Measurements from ENCODE around the gene EPHA4. TPM values are rescaled to one million over a fixed set of nuclear protein-coding genes. Genes with fewer than 3 reads are reported as not detected.

The EPHA4 gene
- total RNA-seq, result 14.2 TPM
- long read RNA-seq, result 0 reads

DNA sequence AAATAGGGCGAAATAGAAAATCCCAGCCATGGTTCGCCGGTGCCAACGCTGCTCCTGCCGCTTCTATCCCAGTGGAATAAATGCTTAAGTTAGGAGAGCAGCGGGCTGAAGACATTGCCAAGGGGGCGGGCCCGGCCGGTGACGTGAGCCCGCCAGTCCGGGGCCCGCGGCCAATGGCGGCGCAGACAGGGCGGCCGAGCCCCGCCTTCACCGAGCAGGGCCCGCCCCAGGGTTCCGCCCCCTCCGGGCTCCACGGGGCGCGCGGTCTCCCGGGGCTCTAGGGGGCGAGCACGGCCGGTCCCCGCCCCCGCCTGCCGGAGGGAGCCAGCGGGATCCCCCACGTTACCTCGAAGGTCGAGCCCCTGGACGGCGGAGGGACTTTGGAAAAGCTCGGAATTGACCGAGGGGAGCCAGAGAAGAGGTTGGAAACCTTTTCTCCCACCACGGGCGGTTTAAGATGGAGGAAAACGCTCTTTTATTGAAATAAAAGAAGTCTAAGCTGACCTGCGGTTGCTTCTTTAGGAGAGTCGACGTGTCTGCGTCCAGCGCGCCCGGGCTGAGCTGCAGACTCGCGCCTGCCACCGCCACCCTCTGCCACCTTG, at the start of gene EPHA4:
EPHA4 (minus strand) TSS at position 86 of the 602 bp plus-strand sequence; CDS start at position 30, 56 bp downstream.
- peak; percentile 96 for ATAC-seq
- intact Hi-C loops (cut with DNase I), result loop anchor here (1.0 to 10.0 kb wide), 6 partner anchors 150 to 1835 kb away; no protein-coding TSS in a partner anchor
- peak; percentile 91 for DNase-seq (ENCODE audit: missing footprints)

GRCh38 chr2:221618007-221618406, 45.9 kb upstream of the EPHA4 start:
- no peak for DNase-seq (ENCODE audit: missing footprints)

DNA sequence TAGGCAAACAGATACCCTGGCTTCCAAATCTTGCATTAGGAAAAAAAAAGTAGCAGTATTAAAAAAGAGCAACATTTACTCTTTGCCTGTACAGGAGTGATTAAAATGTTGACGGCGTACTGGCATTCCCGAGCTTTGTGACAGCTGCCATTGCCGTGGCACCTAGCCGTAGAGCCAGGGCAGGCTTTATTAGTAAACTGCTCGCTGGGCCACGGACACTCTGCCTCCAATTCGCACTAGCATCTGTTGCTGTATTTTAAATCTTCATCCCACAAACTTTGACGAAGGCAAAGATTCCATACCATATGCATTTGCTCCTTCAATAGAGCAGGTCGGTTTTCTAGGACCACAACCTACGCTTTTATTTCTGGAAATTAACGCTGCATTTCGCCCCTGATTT, 44.5 kb upstream of the EPHA4 start:
- no peak for DNase-seq (ENCODE audit: missing footprints)
- ATAC-seq, result no peak
- intact Hi-C loops (cut with DNase I), result no loop called here

More at GRCh38 chr2:221618007-221618406, 45.9 kb upstream of the EPHA4 start:
- no peak for ATAC-seq
- intact Hi-C loops (cut with DNase I), result no loop called here

DNA sequence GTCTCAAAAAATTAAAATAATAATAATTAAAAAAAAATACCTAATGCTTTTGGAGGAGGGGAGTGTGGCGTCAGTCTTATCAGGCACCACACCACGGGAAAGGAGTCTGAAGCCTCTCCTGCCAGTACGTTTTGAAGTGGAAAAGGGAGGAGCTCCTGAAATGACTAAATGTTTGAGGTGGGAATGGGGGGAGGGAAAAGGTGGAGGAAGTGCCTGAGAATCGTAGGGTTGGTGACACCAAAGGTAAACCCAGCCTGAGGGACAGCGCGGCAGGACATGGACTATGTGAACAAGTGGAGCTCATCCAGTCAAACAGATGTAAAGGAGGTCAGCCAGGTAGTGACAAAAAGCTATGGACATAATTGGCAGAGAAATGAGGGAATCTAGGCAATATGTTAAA, 42.2 kb upstream of the EPHA4 start:
- DNase-seq (ENCODE audit: missing footprints) (no peak), ATAC-seq (no peak)
- intact Hi-C loops (cut with DNase I), result no loop called here

DNA sequence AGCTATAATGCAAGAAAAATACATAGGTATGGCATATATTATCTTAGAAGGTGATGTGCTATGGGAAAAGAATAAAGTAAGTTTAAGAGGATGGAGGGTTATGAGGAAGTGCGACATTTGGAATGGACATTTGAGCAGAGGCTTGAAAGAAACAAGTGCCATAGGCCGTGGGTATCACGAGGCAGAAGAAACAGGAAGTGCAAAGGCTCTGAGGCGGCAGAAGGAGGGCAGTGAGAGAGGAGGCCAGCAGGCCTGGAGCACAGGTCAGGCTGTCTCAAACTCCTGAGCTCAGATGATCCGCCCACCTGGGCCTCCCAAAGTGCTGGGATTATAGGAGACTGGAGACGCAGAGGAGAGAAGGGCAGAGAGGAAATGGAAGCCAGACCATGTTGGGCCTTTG, 40.7 kb upstream of the EPHA4 start:
- DNase-seq (ENCODE audit: missing footprints), result no peak
- no peak for ATAC-seq
- intact Hi-C loops (cut with DNase I), result no loop called here

DNA sequence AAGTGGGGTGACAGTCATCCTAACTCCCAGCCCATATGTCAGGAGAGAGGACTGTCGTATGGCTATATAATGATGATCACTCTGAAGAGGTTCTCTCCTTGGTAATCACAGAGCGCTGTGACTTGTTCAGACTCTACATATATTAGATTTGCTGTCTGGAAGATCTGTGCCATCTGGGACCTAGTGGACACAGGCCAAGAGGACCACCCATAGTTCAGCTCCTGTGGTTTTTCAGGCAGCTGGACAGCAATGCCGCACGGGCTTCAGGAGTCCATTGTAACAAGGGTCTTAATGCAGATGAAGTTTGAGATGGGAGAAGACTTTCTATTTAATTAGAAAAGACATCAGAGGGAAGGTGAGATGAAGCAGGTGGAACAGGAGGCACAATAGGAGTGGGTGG, 40.1 kb upstream of the EPHA4 start:
- DNase-seq (ENCODE audit: missing footprints) (no peak), ATAC-seq (no peak)
- intact Hi-C loops (cut with DNase I), result no loop called here

DNA sequence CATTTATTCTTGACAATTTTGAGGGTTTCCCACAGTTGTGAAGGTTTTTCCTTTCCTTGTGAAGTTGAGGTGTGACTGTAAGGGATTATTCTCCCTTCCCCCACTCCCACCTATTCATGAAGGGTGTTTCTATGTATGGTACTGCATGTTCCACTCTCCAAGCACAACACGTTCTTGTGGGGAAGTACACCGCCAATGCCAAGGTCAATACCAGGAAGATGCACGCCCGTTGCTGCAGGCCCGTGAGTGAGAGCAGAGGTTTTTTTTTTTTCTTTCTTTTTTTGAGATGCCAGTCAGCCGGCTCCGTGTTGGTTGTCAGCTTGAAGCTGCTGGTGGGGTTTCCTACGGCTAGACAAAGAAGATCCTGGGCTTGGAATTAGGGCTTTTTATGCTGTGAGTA, 38.6 kb upstream of the EPHA4 start:
- no peak for DNase-seq (ENCODE audit: missing footprints)
- intact Hi-C loops (cut with DNase I), result no loop called here
- ATAC-seq, result peak; percentile 62

DNA sequence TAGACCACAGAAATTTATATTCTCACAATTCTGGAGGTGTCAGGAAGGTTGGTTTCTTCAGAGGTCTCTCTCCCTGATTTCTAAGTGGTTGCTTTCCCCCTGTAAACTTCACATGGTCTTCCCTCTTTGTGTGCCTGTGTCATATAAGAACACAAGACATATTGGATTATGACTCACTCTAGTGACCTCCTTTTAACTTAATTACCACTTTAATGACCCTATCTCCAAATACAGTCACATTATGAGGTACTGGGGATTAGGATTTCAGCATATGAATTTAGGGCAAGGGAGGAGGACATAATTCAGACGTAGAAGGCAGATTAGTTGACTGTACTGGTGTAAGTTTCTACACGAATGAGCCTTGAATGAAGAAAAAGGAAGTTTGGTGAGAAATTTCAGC, 38.2 kb upstream of the EPHA4 start:
- no peak for DNase-seq (ENCODE audit: missing footprints)
- intact Hi-C loops (cut with DNase I), result no loop called here
- ATAC-seq, result no peak

DNA sequence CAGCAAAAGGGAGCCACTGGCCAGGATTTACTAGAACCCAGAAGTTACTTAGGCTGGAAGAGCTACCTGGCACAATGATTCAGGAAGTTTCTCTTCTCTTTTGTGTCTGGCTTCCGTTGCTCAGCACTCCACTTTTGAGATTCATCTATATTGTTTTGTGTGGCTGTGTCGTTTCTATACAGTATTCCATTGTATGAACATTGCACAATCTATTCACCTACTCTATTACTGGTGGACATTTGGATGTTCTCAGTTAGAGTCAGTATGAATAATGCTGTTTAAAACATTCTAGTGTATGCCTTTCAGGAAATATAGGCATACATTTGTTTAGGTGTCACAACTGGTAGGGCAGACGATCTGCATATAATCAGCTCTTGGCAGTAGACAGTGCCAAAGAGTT, 36.3 kb upstream of the EPHA4 start:
- intact Hi-C loops (cut with DNase I), result no loop called here
- ATAC-seq, result no peak
- DNase-seq (ENCODE audit: missing footprints), result no peak

- no peak for ATAC-seq
- intact Hi-C loops (cut with DNase I), result no loop called here
- no peak for DNase-seq (ENCODE audit: missing footprints)
Observed at GRCh38 chr2:221606424-221606823, 34.3 kb upstream of the EPHA4 start.

DNA sequence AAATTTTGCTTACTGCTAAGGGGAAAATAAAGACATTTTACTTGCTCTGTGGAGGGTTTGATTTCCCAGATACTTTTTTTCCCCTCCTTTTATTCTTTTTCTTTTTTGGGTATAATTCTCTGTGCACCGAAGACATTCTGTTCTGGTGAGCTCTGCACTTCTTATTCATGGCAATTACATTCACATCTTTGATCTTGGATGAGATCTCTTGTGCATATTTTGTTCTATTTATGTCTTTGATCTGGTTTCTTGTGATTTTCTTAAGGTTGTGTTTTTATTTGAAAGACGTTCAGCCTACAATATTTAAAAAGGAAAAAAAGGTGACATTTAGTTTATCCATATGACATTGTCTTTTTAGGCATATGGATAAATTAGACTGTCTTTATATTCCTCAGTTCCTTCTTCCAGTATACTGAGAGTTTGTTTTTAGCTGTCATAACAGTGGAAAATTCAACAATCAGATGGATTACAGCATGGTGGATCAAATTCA, 33.7 kb upstream of the EPHA4 start:
- DNase-seq (ENCODE audit: missing footprints), result no peak
- ATAC-seq, result no peak
- intact Hi-C loops (cut with DNase I), result no loop called here

GRCh38 chr2:221602938-221603337, 30.8 kb upstream of the EPHA4 start:
- ATAC-seq (no peak), DNase-seq (ENCODE audit: missing footprints) (no peak)
- intact Hi-C loops (cut with DNase I), result no loop called here

- intact Hi-C loops (cut with DNase I), result no loop called here
- DNase-seq (ENCODE audit: missing footprints) (no peak), ATAC-seq (no peak)
Observed at GRCh38 chr2:221601376-221601775, 29.3 kb upstream of the EPHA4 start.

GRCh38 chr2:221600388-221600787, 28.3 kb upstream of the EPHA4 start:
- intact Hi-C loops (cut with DNase I), result no loop called here

DNA sequence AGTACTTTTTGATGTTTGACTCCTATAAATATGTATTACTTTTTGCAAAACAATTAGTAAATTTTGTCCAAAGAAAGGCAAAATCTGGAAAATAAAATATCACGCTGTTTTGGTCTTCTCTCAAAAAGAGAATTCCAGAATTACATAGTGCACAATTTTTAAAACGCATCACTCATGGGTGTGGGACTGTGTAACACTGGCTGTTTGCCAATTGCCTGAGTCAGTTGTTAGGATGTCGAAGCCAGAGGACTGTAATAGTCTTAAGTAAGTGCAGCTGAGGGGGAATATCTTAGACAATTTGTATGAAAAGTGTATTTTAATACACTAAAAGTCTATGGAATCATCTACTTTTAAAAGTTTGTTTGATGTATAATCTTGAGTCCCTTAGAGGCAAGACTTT, 24.1 kb upstream of the EPHA4 start:
- intact Hi-C loops (cut with DNase I), result no loop called here
- no peak for DNase-seq (ENCODE audit: missing footprints)
- no peak for ATAC-seq

More at GRCh38 chr2:221600388-221600787, 28.3 kb upstream of the EPHA4 start:
- ATAC-seq (no peak), DNase-seq (ENCODE audit: missing footprints) (no peak)

- intact Hi-C loops (cut with DNase I), result no loop called here
- DNase-seq (ENCODE audit: missing footprints), result no peak
Observed at GRCh38 chr2:221590861-221591365, 18.8 kb upstream of the EPHA4 start.

GRCh38 chr2:221589696-221590095, 17.6 kb upstream of the EPHA4 start:
- DNase-seq (ENCODE audit: missing footprints), result no peak
- no peak for ATAC-seq
- intact Hi-C loops (cut with DNase I), result no loop called here

More at GRCh38 chr2:221590861-221591365, 18.8 kb upstream of the EPHA4 start:
- no peak for ATAC-seq

GRCh38 chr2:221588306-221588985, 16.3 kb upstream of the EPHA4 start:
- DNase-seq (ENCODE audit: missing footprints), result no peak
- intact Hi-C loops (cut with DNase I), result no loop called here
- no peak for ATAC-seq

DNA sequence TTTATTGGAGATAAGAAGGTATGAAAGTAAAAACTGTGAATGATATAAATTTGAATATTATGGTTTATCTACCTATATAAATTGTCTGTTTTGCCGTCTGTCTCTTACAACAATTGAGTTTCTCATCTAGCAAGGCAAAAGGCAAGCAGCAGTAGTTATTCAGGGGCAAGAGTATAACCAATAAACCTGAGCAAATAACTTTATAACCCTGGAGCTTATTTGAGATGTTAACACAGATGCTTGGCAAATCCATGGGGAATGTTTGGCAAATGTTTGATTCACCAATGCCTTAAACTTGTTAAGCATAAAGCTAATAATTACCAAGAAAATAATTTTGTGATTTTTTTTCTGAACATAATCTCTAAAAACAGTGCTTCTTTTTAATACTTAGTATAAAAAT, 9.9 kb upstream of the EPHA4 start:
- intact Hi-C loops (cut with DNase I), result no loop called here
- DNase-seq (ENCODE audit: missing footprints) (no peak), ATAC-seq (no peak)

- no peak for ATAC-seq
- DNase-seq (ENCODE audit: missing footprints), result no peak
- intact Hi-C loops (cut with DNase I), result loop anchor here (5.0 to 10.0 kb wide), 4 partner anchors 152 to 1837 kb away; no protein-coding TSS in a partner anchor
Observed at GRCh38 chr2:221574231-221574570, 2.1 kb upstream of the EPHA4 start.

Data from Right ventricle myocardium inferior (tissue), 1 donor.